NCI-H2196 treated with DMSO at 0.1 percent for 48 hours (cell line): ENCODE results near the gene GRIA2.

Experiments
- DNase-seq: peaks from one replicate; lab custom pipeline; 2025; ENCODE audit not compliant: unreplicated experiment; lab: John Stamatoyannopoulos, UW

The GRIA2 gene

DNA sequence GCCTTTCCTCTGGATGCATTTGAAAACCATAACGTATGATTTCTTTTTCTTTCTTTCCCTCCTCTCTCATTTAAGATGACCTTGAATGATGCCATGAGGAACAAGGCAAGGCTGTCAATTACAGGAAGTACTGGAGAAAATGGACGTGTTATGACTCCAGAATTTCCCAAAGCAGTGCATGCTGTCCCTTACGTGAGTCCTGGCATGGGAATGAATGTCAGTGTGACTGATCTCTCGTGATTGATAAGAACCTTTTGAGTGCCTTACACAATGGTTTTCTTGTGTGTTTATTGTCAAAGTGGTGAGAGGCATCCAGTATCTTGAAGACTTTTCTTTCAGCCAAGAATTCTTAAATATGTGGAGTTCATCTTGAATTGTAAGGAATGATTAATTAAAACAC lies 142.8 kb downstream of the GRIA2 start:
- no peak for DNase-seq

DNA sequence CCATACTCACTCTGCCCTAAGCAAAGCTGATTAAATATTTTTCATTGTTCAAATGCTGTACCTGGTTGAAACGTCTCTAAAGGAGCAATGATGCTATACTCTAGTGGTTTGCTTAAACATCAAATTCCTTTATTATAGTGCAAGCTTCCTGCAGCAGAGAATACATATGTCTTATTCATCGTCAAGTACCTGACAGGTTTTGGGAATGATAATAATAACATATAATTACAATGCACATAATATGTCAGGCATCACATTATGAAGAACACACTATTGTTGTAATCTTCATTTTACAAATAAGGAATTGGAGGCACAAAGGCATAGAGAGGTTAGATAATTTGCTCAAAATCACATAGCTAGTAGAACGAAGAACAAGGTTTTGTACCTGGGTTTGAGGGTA lies 151.6 kb downstream of the GRIA2 start:
- DNase-seq = no peak

DNA sequence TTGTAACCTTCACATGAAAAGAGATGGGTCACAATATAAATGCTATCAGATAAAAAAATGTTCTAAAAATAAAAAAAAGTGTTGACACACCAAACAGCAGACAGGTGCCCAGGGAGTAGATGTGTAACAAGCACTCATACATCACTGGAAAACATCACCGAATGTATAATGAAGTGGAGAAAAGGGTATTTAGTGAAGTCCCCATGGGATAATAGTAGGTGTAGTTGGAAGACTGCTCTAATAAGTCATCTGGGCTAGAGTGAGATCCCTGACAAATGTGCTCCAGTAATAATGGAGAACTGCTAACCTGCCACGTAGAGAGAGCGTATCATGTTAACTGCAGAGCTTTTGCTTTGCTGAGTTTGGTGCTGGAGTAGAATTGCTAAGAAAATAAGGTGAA lies 152.0 kb downstream of the GRIA2 start:
- DNase-seq = no peak

DNA sequence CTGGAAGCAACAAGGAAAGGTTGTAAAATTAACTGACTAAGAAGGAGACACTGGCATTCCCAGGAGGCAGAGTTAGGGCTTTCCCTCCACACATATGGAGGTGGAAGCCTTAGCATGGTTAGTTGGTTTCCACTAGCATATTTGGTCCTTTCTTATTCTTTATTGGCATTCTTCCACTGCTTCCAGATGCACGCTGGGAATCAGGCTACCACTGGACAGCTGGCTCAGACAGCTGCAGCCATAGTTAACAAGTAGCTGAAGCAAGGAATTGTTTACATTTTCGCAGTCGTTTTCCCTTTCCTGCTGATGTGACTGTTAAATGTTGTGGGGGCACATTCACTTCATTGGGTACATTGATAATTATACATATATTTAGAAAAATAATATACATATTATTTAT lies 169.2 kb downstream of the GRIA2 start:
- DNase-seq = no peak

DNA sequence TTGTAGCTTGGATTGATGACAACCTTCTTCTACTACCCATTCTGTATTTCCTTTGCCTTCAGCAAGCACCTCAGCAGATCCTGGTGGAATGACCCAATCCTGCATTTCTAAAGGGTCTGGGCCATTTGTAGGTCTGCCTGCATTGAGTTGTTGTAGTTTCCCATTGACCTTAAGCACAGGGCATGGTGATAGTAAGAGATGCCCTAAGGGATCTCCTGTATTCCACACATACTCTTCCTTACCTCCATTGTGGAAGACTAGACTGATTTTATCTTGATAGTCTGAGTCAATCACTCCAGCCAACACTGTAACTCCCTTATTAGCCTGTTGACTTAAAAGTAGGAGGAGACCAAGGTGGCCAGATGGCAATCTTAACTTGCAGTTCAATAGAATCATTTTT lies 184.5 kb downstream of the GRIA2 start:
- no peak for DNase-seq
